Sigmoid colon (tissue), 7 donors: ENCODE results near the gene PON2. TPM values are rescaled to one million over a fixed set of nuclear protein-coding genes. Genes with fewer than 3 reads are reported as not detected.

Source experiments
- DNase-seq: peaks from one replicate; pipeline ENCODE4 v3.0.0-alpha.2; 2019
- H3K27ac ChIP-seq, 4 donors: fragments of 200-600 bp; sonication (generic); one replicate each; pipeline ENCODE4 v1.5.1; 2016 to 2019; ENCODE audit warnings: mild to moderate bottlenecking in 1 of 4
- H3K27me3 ChIP-seq, 3 donors: fragments of 200-600 bp; sonication (generic); one replicate each; pipeline ENCODE4 v1.5.1; 2019; ENCODE audit warnings: mild to moderate bottlenecking in 1 of 3
- H3K36me3 ChIP-seq, 4 donors: fragments of 200-600 bp; sonication (generic); one replicate each; pipeline ENCODE4 v1.5.1; 2016 to 2019
- H3K4me1 ChIP-seq, 4 donors: fragments of 200-600 bp; sonication (generic); one replicate each; pipeline ENCODE4 v1.5.1; 2017 to 2019
- H3K4me3 ChIP-seq, 4 donors: fragments of 200-600 bp; sonication (generic); one replicate each; pipeline ENCODE4 v1.5.1; 2017 to 2019; ENCODE audit warnings: mild to moderate bottlenecking in 2 of 4, moderate library complexity in 1 of 4
- H3K9me3 ChIP-seq, 4 donors: fragments of 200-600 bp in 3 of 4; sonication (generic) in 3 of 4; one replicate each; pipeline versions ENCODE4 v1.5.1 to v1.6.1; 2013 to 2019
- CTCF ChIP-seq, 4 experiments: fragments of 450-650 bp in 3 of 4; fragments of 200-600 bp in 1 of 4; IDR thresholded peaks; one replicate each; pipeline ENCODE4 v1.5.1; 2016 to 2019; ENCODE audit warnings: antibody characterized with exemption in 4 of 4, mild to moderate bottlenecking in 3 of 4, moderate library complexity in 2 of 4
- EP300 ChIP-seq, 4 donors: sonication (generic); formaldehyde crosslinking; IDR thresholded peaks; one replicate each; pipeline ENCODE4 v1.6.1; 2017; ENCODE audit warnings: antibody characterized with exemption in 4 of 4
- POLR2A ChIP-seq, 2 donors: fragments of 450-650 bp; IDR thresholded peaks; one replicate each; pipeline ENCODE4 v1.6.1; 2016; ENCODE audit warnings: antibody characterized with exemption in 2 of 2, mild to moderate bottlenecking in 2 of 2, moderate library complexity in 2 of 2
- POLR2AphosphoS5 ChIP-seq, 4 donors: sonication (generic); formaldehyde crosslinking; IDR thresholded peaks; one replicate each; pipeline ENCODE4 v1.6.1; 2017; ENCODE audit warnings: antibody characterized with exemption in 4 of 4
- WGBS, 2 donors: extraction: QIAGEN DNeasy Blood & Tissue Kit; methylation state at CpG; one replicate each; pipeline ENCODE4 v1.1.7; 2013; 5-methylcytosine and 5-hydroxymethylcytosine counted together
- intact Hi-C: fragments of 100-400 bp; cut with DNase I; formaldehyde crosslinking; loops from one replicate; pipeline ENCODE4 v1.15.1; 2023
- polyA plus RNA-seq, 3 donors: library from polyadenylated mRNA; stranded (reverse); fragments of 200-250 nt; gene quantifications; one replicate each; pipeline ENCODE4 v1.2.3, GENCODE V29; 2013
- total RNA-seq, 4 donors: library from RNA; depleted of rRNA; stranded (reverse); fragments of >200 nt; gene quantifications; one replicate each; pipeline ENCODE4 v1.1.0, GENCODE V29; 2016
- donor health status: healthy with polysubstance abuse.
- donor health status: Bipolar disorder and iron deficiency.
- donor health status: healthy.

The PON2 gene
- total RNA-seq, result 100 to 1,000 TPM in 1 of 4 donors, 10 to 100 TPM in 3; 66.3 to 103 (median 84.2) TPM
- 10 to 100 TPM; 37.2 to 82.6 (median 41.8) TPM for polyA plus RNA-seq

GRCh38 chr7:95434557-95435421, at the start of gene PON2:
TSS of gene PON2 (minus strand) at chr7:95435028. CDS start at chr7:95434951, 77 bp downstream.
- Histone ChIP-seq H3K4me1 (peaks cover 0 to 15% (median 3%) of the 10 kb centered on the region in 4 donors), H3K27ac (peak within 1 kb of the TSS; percentile 90 to 94 (median 92)), H3K36me3 (no peaks in the 10 kb centered on the region), H3K27me3 (no peaks in the 10 kb centered on the region), H3K4me3 (peak within 1 kb of the TSS; percentile 72 to 83 (median 78)), H3K9me3 (no peaks in the 10 kb centered on the region)
- TF ChIP-seq POLR2AphosphoS5 (IDR thresholded peaks at IDR 0.05) (peak; percentile 5 to 68 (median 41)), EP300 (IDR thresholded peaks at IDR 0.05) (no peak)
- WGBS, 2 donors, result 1% methylated on average over 58 of the region's 58 CpGs
- DNase-seq, result peak; percentile 87
- intact Hi-C loops, result loop anchor here (5.0 kb wide), 2 partner anchors 37 to 43 kb away; partner anchors contain the start of gene PON3

GRCh38 chr7:95482424-95482823, 47.6 kb upstream of the PON2 start:
- WGBS, 2 donors, result 84 to 89% methylated on average over 4 of the region's 4 CpGs
- H3K9me3 ChIP-seq, result no peaks in the 10 kb centered on the region
- H3K4me3 ChIP-seq, result no peak overlapping the region
- no peaks in the 10 kb centered on the region for H3K4me1 ChIP-seq
- H3K27me3 ChIP-seq, result peaks cover 0 to 6% (median 0%) of the 10 kb centered on the region in 3 donors
- intact Hi-C loops, result no loop called here
- TF ChIP-seq POLR2AphosphoS5 (IDR thresholded peaks at IDR 0.05), result no peak
- TF ChIP-seq CTCF (IDR thresholded peaks at IDR 0.05), result no peak
- TF ChIP-seq POLR2A (IDR thresholded peaks at IDR 0.05), result no peak
- no peak for TF ChIP-seq EP300 (IDR thresholded peaks at IDR 0.05)
- no peak for DNase-seq
- no peak overlapping the region for H3K27ac ChIP-seq
- no peaks in the 10 kb centered on the region for H3K36me3 ChIP-seq

GRCh38 chr7:95481271-95482165, 46.7 kb upstream of the PON2 start:
- Histone ChIP-seq H3K4me1 (no peaks in the 10 kb centered on the region), H3K9me3 (no peaks in the 10 kb centered on the region), H3K27me3 (peaks cover 0 to 6% (median 0%) of the 10 kb centered on the region in 3 donors), H3K4me3 (no peak overlapping the region), H3K36me3 (no peaks in the 10 kb centered on the region), H3K27ac (no peak overlapping the region)
- 90 to 93% methylated on average over 3 of the region's 3 CpGs for WGBS, 2 donors
- DNase-seq, result no peak
- no peak for TF ChIP-seq CTCF (IDR thresholded peaks at IDR 0.05)
- no peak for TF ChIP-seq EP300 (IDR thresholded peaks at IDR 0.05)
- TF ChIP-seq POLR2AphosphoS5 (IDR thresholded peaks at IDR 0.05), result no peak
- no peak for TF ChIP-seq POLR2A (IDR thresholded peaks at IDR 0.05)
- intact Hi-C loops, result no loop called here

GRCh38 chr7:95479992-95480624, 45.3 kb upstream of the PON2 start:
- H3K36me3 ChIP-seq, result no peaks in the 10 kb centered on the region
- no peak for TF ChIP-seq POLR2AphosphoS5 (IDR thresholded peaks at IDR 0.05)
- no peak for TF ChIP-seq EP300 (IDR thresholded peaks at IDR 0.05)
- no peak for TF ChIP-seq POLR2A (IDR thresholded peaks at IDR 0.05)
- TF ChIP-seq CTCF (IDR thresholded peaks at IDR 0.05), result no peak
- no peak overlapping the region for H3K4me3 ChIP-seq
- peaks cover 0 to 6% (median 0%) of the 10 kb centered on the region in 3 donors for H3K27me3 ChIP-seq
- no peaks in the 10 kb centered on the region for H3K4me1 ChIP-seq
- H3K27ac ChIP-seq, result no peak overlapping the region
- intact Hi-C loops, result loop anchor here (5.0 to 10.0 kb wide), 7 partner anchors 43 to 1375 kb away; partner anchors contain the start of genes PON2 and PON3
- DNase-seq, result no peak
- no peaks in the 10 kb centered on the region for H3K9me3 ChIP-seq
